ENCODE results near the gene KRTAP2-1.
"Not testable (repeated sequence)": the region's sequence is repeated elsewhere in the genome, so short reads cannot be mapped to it uniquely, and the experiment has no call there.

The KRTAP2-1 gene

GRCh38 chr17:41046735-41047465 lies at the start of gene KRTAP2-1:
Gene KRTAP2-1, minus strand, starts transcription at chr17:41047316. Its CDS starts 49 bp downstream, at chr17:41047267.
- DNase-seq: not testable (repeated sequence)

GRCh38 chr17:41096055-41096454 lies 48.9 kb upstream of the KRTAP2-1 start:
- no peak for DNase-seq

- DNase-seq: not testable (repeated sequence)
Observed at GRCh38 chr17:41088760-41089352, 41.7 kb upstream of the KRTAP2-1 start.

GRCh38 chr17:41084100-41084856 lies 37.2 kb upstream of the KRTAP2-1 start, which contains the start of gene KRTAP4-7:
Gene KRTAP4-7, plus strand, starts transcription at chr17:41084150. Its CDS starts 57 bp downstream, at chr17:41084207.
- DNase-seq: not testable (repeated sequence)

- DNase-seq: not testable (repeated sequence)
Observed at GRCh38 chr17:41083427-41083826, 36.3 kb upstream of the KRTAP2-1 start.

GRCh38 chr17:41082626-41083025 lies 35.5 kb upstream of the KRTAP2-1 start:
- no peak for DNase-seq

GRCh38 chr17:41076788-41077187 lies 29.7 kb upstream of the KRTAP2-1 start:
- DNase-seq: no peak

- no peak for DNase-seq
Observed at GRCh38 chr17:41073676-41074075, 26.6 kb upstream of the KRTAP2-1 start.

- no peak for DNase-seq
Observed at GRCh38 chr17:41071606-41072360, 24.7 kb upstream of the KRTAP2-1 start.

- no peak for DNase-seq
Observed at GRCh38 chr17:41069031-41069430, 21.9 kb upstream of the KRTAP2-1 start.

- no peak for DNase-seq
Observed at GRCh38 chr17:41067281-41067680, 20.2 kb upstream of the KRTAP2-1 start.

GRCh38 chr17:41065829-41066624 lies 18.9 kb upstream of the KRTAP2-1 start, which contains the start of gene KRTAP2-4:
Gene KRTAP2-4, minus strand, starts transcription at chr17:41065879. Its CDS starts 34 bp downstream, at chr17:41065845.
- DNase-seq: no peak

- not testable (repeated sequence) for DNase-seq
Observed at GRCh38 chr17:41065016-41065689, 18.0 kb upstream of the KRTAP2-1 start.

- no peak for DNase-seq
Observed at GRCh38 chr17:41064301-41064700, 17.2 kb upstream of the KRTAP2-1 start.

- no peak for DNase-seq
Observed at GRCh38 chr17:41063449-41063848, 16.3 kb upstream of the KRTAP2-1 start.

- DNase-seq: no peak
Observed at GRCh38 chr17:41061964-41062363, 14.8 kb upstream of the KRTAP2-1 start.

GRCh38 chr17:41060052-41060604 lies 13.0 kb upstream of the KRTAP2-1 start, which contains the start of gene KRTAP2-3:
Gene KRTAP2-3, minus strand, starts transcription at chr17:41060114. Its CDS starts 64 bp downstream, at chr17:41060050.
- DNase-seq: no peak

GRCh38 chr17:41059276-41060051 lies 12.3 kb upstream of the KRTAP2-1 start:
- not testable (repeated sequence) for DNase-seq

GRCh38 chr17:41058741-41059140 lies 11.6 kb upstream of the KRTAP2-1 start:
- DNase-seq: no peak

- no peak for DNase-seq
Observed at GRCh38 chr17:41057547-41057946, 10.4 kb upstream of the KRTAP2-1 start.

Measured in SHP77 treated with DMSO at 0.1 percent for 48 hours (cell line).